Measurements from ENCODE around the gene C12orf76.
"Not testable (repeated sequence)": the region's sequence is repeated elsewhere in the genome, so short reads cannot be mapped to it uniquely, and the experiment has no call there.

C12orf76 gene, protein sequence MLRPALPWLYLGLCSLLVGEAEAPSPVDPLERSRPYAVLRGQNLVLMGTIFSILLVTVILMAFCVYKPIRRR

DNA sequence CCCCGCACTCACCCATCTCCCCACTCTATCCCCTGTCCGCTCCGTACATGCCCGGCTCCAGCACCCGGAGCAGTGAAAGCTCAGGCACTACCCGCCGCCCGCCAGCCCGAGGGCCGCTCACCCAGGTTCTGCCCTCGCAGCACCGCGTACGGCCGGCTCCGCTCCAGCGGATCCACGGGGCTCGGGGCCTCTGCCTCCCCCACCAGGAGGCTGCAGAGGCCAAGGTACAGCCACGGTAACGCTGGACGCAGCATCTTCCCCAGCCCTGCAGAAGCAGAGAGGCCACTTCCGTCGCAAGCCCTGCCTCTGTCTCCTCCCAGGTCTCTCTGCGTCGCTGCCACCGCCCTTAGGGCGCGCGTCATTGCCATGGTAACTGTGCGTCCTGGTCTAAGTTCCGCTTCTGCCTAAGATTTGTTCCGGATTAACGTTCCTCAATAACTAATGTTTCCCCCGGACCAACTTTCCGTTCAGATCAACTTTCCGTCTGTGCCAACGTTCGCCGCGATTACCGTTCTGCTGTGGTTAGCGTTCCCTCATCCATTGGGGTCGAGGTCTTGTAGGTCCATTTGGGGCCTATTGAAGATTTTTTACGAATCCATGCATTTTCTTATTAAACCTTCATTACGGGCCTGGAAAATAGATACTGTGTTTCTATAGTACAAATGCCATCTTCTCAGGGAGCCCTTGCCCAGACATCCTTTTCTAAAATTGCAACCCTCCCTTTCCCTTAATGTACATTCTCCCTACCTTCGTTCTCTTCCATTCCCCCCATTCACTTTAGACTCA is at the start of gene C12orf76:
C12orf76 (minus strand) TSS at position 281 of the 786 bp plus-strand sequence; CDS start at position 254, 27 bp downstream.
- DNase-seq (ENCODE audit: low read depth in 2 of 2) = peak; percentile 80 to 83

DNA sequence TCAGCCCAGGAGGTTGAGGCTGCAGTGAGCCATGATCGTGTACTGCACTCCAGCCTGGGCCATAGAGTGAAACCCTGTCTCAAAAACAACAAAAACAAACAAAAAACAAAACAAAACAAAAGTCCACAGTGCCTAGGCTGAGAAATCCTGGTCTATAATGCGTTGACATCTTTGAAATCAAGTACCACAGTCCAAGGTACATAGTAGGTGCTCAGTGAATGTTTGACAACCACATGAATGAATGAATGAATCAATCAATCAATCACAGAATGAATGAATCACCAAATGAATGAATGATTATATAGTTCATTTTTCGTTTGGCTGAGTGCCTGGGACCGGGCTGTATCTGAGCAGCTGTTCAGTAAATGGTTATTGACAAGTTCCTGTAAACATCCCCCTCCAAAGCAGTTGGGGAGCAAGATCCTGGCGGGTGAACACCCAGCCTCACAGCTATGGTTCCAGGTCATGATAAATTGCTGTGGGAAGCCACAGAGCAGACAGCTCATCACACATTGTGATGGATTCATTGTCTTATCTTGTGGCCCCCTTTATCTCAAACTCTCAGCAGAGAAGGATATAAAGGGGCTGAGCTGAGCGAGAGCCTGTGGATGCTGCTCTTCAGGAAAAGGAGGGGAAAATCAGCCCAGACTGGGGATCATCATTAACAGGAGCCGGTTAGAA is 45.4 kb upstream of the C12orf76 start:
- no peak for DNase-seq (ENCODE audit: low read depth in 2 of 2)

DNA sequence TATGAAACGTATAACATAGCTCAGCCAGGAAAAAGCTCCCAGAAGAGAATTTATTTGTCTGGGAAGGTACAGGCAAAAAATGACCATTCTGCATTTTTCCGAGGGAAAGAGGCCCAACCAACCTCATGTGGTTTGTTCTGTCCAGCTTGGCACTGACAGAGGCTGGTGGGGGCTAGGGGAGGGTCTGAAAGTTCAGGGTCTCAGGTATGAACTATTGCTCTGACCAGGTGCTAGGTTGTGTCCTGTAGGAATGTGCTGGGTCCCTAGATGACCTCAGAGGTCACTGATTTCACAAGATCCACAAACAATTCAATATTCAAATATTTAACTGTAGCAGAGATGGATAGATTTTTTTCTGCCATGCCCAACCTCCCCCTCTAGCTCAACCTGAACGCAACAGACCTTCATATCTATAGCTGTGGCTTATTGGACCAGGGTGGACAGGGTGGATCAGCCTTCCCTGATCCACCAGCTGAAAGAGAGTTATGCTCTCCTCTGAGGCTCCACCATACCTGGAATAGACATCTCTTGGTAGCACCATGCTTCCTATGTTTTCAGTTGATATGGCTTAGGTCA is 42.9 kb upstream of the C12orf76 start:
- DNase-seq (ENCODE audit: low read depth in 2 of 2) = no peak

DNA sequence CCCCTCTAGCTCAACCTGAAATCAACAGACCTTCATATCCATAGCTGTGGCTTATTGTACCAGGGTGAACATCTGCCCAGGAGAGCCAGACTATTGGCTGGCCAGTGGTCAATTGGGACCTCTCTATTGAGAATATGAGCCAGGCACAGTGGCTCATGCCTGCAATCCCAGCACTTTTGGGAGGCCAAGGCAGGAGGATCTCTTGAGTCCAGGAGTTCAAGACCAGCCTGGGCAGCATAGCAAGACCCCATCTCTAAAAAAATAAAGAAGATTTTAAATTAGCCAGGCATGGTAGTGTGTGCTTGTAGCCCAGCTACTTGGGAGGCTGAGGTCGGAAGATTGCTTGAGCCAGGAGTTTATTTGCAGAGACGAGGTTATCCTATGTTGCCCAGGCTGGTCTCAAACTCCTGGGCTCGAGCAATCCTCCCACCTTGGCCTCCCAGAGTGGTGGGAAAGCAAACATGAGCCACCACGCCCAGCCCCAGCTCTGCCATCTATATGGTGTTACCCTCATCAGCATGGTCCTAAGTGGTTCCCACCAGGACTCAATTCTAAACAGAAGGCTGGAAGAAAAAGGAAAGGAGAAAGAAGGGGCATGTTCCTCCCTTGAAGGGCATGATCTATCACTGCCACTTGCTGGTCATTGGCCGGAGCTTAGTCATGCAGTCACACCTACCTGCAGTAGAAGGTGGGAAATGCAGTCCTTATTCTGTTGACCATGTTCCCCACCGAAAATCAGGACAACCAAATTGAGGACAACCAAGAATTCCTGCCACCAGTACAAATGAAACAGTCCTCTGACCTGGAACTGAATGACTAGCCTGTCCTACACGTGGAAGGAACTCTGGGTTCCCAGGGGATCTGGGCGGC is 42.2 kb upstream of the C12orf76 start:
- no peak for DNase-seq (ENCODE audit: low read depth in 2 of 2)

DNA sequence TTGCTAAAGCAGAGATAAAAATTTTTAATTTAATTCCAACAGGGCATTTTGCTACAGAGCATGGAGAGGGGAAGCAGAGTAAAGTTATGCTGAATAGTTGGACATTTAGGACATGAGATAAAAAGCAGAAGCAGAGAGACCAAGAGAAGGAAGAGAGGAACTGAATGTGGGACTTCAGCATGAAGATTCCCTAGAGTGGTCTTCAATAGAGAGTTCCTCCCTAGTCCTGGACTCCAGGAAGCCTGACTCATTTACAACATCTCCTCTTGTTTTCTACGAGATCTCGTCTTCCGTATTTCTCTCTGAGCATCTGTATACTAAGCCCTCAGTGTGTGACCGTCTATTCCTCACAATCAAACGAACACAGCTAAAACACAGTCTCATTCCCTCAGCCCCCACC is 40.6 kb upstream of the C12orf76 start:
- DNase-seq (ENCODE audit: low read depth in 2 of 2) = no peak

DNA sequence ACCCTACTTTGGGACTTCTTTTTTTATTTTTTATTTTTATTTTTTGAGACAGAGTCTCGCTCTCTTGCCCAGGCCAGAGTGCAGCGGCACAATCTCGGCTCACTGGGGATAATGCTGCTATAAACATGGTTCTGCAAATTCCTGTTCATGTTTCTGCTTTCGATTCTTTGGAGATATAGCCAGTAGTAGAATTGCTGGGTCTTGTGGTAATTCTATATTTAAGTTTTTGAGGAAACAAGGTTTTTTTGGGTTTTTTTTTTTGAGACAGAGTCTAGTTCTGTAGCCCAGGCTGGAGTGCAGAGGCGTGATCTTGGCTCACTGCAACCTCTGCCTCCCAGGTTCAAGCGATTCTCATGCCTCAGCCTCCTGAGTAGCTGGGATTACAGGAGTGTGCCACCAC is 39.9 kb upstream of the C12orf76 start:
- not testable (repeated sequence) for DNase-seq (ENCODE audit: low read depth in 2 of 2)

DNA sequence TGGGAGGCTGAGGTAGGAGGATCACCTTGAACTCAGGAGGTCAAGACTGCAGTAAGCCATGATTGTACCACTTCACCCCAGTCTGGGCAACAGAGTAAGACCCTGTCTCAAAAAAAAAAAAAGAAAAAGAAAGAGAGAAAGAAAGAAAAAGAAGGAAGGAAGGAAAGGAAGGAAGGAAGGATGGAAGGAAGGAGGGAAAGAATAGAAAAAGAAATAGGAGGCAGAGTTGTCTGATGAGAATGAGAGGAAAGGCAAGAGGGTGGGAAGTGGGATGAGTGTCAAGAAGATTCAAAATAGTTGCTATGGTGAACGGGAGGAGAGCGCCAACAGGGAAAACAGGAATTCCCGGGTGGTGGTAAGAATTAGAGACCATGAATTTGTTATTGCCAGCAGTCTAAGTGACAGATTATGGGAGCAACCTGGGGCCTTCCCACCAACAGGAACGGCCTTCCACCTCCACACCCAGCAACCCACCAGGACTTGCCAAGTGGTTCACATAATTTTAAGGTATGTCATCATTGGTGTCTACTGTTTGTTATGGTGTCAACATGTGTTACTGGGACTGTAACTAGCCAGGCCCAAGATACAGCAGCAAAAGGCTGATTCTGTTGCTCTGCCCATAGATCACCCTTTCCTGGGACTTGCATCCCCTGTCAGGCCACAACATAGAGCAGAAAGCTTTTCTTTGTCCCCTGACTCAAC is 36.1 kb upstream of the C12orf76 start:
- no peak for DNase-seq (ENCODE audit: low read depth in 2 of 2)

DNA sequence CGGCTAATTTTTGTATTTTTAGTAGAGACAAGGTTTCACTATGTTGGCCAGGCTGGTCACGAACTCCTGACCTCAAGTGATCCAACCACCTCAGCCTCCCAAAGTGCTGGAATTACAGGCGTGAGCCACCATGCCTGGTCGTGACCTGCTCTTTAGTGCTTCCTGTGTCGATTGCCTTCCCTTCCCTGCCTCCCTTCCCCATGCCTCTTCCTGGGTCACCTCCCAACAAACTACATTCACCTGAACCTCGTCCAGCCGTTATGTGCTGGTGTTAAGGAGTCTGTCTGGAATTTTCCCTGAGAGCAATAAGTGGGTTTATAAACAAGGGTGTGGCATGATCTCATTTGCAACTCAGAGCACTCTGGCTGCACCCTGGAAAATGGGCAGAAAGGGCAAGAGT is 32.1 kb upstream of the C12orf76 start:
- no peak for DNase-seq (ENCODE audit: low read depth in 2 of 2)

DNA sequence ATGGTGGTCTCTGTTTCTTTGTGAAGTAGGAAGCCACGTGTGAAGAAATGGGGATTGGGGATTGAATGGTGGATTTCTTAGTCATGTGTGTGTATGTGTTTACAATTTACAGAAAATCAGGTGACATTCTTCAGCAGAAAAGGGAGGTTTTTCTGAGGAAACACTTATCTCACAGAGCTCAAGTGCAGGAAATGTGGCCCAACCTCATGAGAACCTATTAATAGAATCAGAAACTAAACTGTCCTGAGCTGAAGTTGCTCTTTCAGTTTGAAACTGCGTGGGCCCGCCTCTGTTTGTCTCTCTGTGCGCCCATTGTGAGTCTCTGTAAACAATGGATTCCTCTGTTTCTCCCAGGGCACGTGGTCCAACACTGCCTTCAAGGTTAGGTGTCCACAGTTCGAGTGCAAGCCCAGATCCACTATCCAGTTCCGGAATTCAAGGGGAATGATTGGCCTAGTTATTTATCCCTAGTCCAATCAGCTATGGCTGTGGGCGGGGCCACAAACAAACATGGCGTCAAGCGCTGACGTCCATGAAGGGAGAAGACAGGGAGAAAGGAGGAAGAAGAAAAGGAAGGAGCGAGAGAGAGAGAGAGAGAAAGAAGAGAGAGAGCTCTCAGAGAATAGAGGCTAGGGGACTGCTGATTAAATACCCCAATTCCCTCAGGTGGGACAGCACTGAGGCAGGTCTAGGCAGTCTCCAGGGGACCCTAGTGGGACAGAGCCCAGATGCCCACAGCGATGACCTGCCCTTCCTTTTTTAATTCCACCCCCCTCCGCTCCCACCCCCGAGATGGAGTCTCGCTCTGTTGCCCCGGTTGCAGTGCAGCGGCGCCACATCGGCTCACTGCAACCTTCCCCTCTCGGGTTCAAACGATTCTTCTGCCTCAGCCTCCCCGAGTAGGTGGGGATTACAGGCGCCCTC is 31.4 kb upstream of the C12orf76 start:
- DNase-seq (ENCODE audit: low read depth in 2 of 2) = peak; percentile 37 to 49

DNA sequence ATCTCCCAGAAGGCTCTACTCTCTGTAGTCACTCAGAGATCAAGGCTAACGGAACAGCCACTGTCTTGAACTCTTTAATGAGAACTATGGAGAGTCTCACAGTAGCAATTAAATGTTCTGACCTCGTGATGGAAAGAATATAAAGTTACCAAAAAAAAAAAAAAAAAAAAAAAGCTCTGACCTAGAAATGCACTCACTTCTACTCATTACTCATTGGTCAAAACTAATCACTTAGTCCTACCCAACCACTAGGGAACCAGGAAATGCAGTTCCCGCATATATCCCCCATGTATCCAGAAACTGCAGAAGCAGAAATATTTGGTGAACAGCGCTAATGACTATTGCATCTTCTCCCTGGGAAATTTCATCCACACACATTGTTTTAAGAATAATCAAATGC is 29.5 kb upstream of the C12orf76 start:
- no peak for DNase-seq (ENCODE audit: low read depth in 2 of 2)

DNA sequence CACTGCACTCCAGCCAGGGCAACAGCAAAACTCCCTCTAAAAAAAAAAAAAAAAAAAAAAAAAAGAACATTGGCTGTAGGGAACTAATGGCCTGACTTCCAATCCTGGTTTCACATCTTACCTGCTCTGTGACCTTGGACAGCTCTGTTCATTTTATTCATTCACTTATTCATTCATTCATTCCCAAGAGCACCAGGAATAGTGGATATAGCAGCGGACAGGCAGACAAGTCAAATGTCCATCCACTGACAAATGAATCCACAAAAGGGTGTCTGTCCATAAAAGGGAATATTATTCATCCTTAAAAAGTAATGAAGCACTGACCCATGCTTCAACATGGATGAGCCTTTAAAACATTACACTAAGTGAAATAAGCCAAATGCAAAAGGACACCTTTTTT is 27.6 kb upstream of the C12orf76 start:
- no peak for DNase-seq (ENCODE audit: low read depth in 2 of 2)

DNA sequence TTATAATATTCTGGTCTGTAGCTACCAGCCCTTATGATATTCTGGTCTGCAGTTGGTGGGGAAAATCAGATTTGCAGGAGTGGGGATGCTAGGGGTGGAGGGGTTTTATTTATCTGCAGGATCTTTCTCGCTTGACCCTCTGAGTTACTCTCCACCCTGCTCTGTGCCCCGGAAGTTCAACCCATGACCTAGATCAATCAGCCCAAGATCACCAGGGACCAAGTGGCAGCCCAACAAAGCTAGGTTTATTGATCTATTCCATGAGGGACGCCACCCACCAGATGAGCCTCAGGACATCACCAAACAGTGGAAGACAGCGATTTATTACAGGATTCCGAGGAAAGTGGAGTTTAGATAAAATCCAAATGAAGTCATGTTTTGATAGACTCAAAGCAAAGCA is 25.8 kb upstream of the C12orf76 start:
- DNase-seq (ENCODE audit: low read depth in 2 of 2) = no peak

DNA sequence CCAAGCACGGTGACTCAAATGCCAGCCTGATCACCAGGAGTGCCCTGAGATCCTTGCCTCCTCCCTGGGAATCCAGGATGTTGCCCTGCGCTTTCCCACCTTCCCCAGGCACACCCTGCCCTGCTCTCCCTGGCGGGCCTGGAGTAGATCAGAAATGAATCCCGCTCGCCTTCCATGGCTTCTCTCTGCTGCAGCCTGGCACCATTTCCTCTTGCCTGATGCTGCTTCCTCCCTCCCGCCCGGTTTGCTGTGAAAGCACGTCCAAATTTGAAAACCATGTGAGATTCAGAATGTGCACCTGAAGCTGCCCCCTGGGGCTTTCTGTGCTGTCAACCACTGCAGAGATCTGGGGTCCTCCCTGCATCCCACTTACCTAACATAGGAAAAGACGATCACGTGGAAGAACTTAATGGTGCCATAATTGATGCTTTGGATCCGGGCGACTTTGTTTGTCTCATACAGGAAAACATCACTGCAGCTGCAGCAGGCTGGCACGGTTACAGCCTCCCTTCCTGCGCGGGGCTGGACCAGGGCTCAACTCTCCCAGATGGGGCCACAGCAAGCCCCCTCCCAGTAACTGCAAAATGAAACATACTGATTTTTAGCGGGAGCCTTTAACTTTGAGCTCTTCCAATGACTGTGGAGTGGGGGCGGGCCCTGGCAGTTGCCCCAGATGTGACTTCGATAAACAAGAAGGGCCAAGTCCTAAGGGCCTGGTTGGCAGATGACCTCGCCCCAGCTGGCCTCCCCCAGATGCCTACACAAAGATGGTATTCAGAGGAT is 24.9 kb upstream of the C12orf76 start:
- no peak for DNase-seq (ENCODE audit: low read depth in 2 of 2)

DNA sequence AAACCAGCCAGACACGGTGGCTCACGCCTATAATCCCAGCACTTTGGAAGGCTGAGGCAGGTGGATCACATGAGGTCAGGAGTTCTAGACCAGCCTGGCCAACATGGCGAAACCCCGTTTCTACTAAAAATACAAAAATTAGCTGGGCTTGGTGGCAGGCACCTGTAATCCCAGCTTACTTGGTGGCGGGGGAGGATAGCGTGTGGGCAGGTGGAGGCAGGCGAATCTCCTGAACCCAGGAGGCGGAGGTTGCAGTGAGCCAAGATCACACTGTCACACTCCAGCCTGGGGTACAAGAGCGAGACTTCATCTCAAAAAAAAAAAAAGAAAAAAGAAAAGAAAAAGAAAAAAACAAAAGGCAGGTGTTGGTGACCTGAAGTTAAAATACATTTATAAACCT is 24.3 kb upstream of the C12orf76 start:
- not testable (repeated sequence) for DNase-seq (ENCODE audit: low read depth in 2 of 2)

DNA sequence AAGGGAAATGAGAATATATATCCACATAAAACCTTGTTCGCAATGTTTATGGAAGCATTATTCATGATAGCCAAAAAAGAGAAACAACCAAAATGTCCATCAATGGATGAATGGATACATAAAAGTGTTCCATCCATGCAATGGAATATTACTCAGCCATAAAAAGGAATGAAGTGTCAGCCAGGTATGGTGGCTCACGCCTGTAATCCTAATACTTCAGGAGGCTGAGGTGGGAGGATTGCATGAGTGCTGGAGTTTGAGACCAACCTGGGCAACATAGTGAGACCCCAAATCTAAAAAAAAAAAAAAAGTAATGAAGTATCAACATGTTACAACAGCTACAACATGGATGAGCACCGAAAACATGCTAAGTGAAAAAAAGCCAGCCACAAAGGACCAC is 23.6 kb upstream of the C12orf76 start:
- no peak for DNase-seq (ENCODE audit: low read depth in 2 of 2)

DNA sequence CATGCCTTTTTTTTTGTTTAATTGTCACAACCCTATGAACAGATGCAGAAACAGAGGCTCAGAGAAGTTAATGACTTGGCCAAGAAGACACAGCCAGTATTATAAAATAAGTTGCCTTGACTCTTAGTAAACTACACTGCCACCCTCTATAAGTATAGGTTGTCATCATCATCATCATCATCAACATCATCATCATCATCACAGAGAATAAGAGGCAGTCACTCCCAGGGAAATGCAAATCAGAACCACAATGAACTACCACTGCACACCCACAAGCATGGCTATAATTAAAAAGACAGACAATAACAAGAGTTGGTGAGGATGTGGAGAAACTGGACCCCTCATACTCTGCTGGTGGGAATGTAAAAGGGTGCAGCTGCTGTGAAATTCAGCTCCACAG is 23.2 kb upstream of the C12orf76 start:
- no peak for DNase-seq (ENCODE audit: low read depth in 2 of 2)

DNA sequence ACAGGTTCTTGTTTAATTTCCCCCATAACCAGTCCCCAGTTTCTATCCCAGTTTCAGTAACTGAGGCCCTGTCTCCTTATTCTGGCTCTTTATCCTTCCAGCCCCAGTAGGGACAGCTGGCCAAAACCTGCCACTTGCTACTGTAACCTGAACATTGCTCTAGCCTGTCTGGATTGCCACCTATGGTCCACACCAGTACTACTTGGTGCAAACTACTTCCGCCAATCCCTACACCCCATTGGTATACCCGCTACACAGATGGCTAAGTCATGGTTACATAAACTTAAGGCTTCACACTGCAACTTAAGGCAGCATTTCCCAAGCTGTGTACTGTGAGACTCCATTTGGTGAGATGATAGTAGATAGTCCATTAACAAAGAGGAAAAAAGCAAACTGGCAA is 20.3 kb upstream of the C12orf76 start:
- no peak for DNase-seq (ENCODE audit: low read depth in 2 of 2)

DNA sequence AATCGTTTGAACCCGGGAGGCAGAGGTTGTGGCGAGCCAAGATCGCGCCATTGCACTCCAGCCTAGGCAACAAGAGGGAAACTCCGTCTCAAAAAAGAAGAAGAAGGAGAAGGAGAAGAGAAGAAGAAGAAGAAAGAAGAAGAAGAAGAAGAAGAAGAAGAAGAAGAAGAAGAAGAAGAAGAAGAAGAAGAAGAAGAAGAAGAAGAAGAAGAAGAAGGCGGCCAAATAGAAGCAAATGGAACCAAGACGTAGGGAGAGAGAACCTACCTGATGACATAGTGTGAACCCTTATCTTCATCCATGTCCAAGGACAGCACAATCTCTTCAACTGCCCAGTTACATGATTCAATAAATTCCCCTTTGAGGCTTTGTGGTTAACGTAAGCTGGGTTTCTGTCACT is 19.8 kb upstream of the C12orf76 start:
- DNase-seq (ENCODE audit: low read depth in 2 of 2) = not testable (repeated sequence)

DNA sequence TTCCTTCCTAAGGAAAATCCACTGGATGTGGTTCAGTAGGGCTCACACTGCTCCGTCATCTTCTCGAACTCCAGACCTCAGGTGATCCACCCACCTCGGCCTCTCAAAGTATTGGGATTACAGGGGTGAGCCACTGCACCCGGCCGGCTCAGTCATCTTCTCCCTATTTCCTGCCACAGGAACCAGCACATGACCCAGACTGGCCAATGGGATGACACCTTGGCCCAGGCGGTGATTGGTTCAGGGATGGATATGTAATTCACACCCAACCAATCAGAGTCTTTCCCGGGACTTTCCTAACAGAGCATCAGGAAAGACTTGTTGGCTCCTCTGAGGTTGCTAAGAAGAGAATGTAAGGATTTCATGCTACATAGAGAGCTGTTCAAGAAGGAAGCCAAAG is 19.2 kb upstream of the C12orf76 start:
- no peak for DNase-seq (ENCODE audit: low read depth in 2 of 2)

Data from activated CD4-positive, alpha-beta T cell treated with anti-CD3 and anti-CD28 coated beads for 24 hours (primary cell).